ENCODE data around the gene KLF2.

- TF ChIP-seq EP300 (IDR thresholded peaks at IDR 0.05) = no peak
- TF ChIP-seq POLR2A (IDR thresholded peaks at IDR 0.05) = no peak
Observed at GRCh38 chr19:16366433-16367260, 42.0 kb downstream of the KLF2 start.
